ENCODE data around the gene VHLL.

- no peak for TF ChIP-seq CTCF (conservative IDR thresholded peaks at IDR 0.05 in 1 of 2, IDR thresholded peaks at IDR 0.05 in 1 of 2; ENCODE audit: extremely low read depth in 1 of 2, insufficient read depth in 1 of 2, low read depth in 1 of 2, low read length in 2 of 2)
- TF ChIP-seq EZH2 (IDR thresholded peaks at IDR 0.05; ENCODE audit: borderline replicate concordance, low read length): no peak
Measured at GRCh38 chr1:156260896-156261295, 38.2 kb downstream of the VHLL start.

Data from mammary epithelial cell (primary cell).